ENCODE measurements around the gene SDK1.
A peak's percentile ranks its signal among the peaks of the same experiment; 100 is the strongest.

SDK1 gene

DNA sequence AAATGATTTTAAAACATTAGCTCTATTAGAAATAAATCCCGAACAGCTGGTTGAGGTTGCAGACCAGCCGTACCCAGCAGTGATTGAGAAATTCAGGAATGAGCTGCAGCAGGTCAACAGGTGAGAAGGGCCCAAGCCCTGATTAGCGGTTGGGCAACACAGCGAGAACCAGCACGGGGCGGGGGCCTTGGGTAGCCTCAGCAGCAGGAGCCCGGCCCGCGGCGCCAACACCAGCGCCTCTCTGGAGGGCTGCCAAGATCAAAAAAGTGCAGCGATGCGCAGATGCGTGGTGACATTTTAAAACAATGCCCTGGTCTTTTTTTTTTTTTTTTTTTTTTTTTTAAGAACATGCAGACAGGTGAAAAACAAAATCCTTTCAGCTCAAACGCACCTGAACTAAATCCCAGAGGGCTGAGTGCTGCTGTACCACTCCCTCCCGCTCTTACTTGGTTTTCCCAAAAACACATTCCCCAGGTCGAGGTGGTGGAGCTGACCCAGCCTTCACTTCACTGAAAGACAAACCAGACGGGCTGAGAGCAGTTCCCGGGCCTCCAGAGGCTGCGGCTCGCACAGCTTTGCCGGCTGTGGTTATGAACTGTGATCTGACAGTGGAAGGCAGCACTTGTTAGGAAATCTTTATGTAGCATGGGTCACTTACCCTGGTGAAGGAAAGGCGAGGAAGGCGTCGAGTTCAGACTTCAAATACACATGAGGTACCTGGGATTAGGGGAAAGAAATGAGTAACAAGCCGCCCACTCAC is 579.4 kb downstream of the SDK1 start:
- H4K91ac ChIP-seq (ENCODE audit: low read length): no peak overlapping the region
- H3K14ac ChIP-seq (ENCODE audit: low read length in 2 of 2): no peak overlapping the region
- no peak overlapping the region for H3K23ac ChIP-seq (ENCODE audit: low read length in 2 of 2)
- no peak overlapping the region for H2AFZ ChIP-seq (ENCODE audit: low read depth, low read length)
- H3K9me3 ChIP-seq (ENCODE audit: control insufficient read depth, low read length): no peaks in the 10 kb centered on the region
- no peaks in the 10 kb centered on the region for H3K27me3 ChIP-seq (ENCODE audit: control insufficient read depth in 1 of 2, insufficient read depth in 1 of 2, low read length in 2 of 2)
- no peaks in the 10 kb centered on the region for H3K36me3 ChIP-seq (ENCODE audit: control insufficient read depth in 1 of 2, insufficient read depth in 2 of 2, low read depth in 1 of 2, low read length in 2 of 2)
- no peak overlapping the region for H2BK120ac ChIP-seq (ENCODE audit: low read depth, low read length)
- H2BK15ac ChIP-seq (ENCODE audit: low read depth, poor library complexity, severe bottlenecking): no peak overlapping the region
- no peak overlapping the region for H3K4ac ChIP-seq (ENCODE audit: low read depth in 1 of 2, low read length in 2 of 2)
- H3K9ac ChIP-seq (ENCODE audit: low read length): no peak overlapping the region
- H3K18ac ChIP-seq (ENCODE audit: low read depth in 1 of 2, low read length in 2 of 2): no peak overlapping the region
- 89% methylated on average over 22 of the region's 26 CpGs for WGBS
- H3K4me1 ChIP-seq (ENCODE audit: control insufficient read depth, insufficient read depth, low read depth, low read length): no peaks in the 10 kb centered on the region
- H2BK12ac ChIP-seq (ENCODE audit: low read length in 2 of 2): no peak overlapping the region
- H2AK5ac ChIP-seq (ENCODE audit: low read length, severe bottlenecking): no peak overlapping the region
- no peaks in the 10 kb centered on the region for H3K79me1 ChIP-seq (replicated peaks; ENCODE audit: low read length, poor library complexity, severe bottlenecking)
- no peak for DNase-seq
- no peak overlapping the region for H2BK5ac ChIP-seq (ENCODE audit: low read depth, low read length, poor library complexity, severe bottlenecking)
- H4K8ac ChIP-seq (ENCODE audit: low read length): no peak overlapping the region
- H3K27ac ChIP-seq (ENCODE audit: low read length, poor library complexity, severe bottlenecking): no peak overlapping the region
- H3K4me2 ChIP-seq (ENCODE audit: low read length, poor library complexity, severe bottlenecking): no peak overlapping the region
- no peak overlapping the region for H3K4me3 ChIP-seq (ENCODE audit: insufficient read depth in 1 of 2, low read depth in 1 of 2, low read length in 2 of 2)

DNA sequence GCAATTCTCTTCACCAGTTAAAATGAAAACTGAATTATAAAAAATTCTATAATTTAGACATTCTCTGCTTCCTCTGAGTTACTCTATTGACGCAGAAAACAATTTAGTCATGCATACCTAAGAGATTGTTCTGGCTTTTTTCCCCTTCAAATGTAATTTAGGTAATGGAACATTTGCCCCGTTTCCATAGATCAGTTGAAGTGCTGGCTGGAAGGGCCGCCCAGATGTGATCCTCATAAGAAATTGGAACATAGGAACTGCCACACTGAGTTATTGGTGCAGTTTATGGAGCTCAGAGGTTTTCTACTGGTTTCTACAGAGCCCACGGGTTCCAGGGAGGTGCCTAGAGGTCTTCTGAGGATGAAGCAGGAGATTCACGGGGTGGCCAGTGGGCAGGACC is 581.7 kb downstream of the SDK1 start:
- H3K4me3 ChIP-seq (ENCODE audit: insufficient read depth in 1 of 2, low read depth in 1 of 2, low read length in 2 of 2): no peak overlapping the region
- no peaks in the 10 kb centered on the region for H3K36me3 ChIP-seq (ENCODE audit: control insufficient read depth in 1 of 2, insufficient read depth in 2 of 2, low read depth in 1 of 2, low read length in 2 of 2)
- no peak overlapping the region for H3K4me2 ChIP-seq (ENCODE audit: low read length, poor library complexity, severe bottlenecking)
- H3K27me3 ChIP-seq (ENCODE audit: control insufficient read depth in 1 of 2, insufficient read depth in 1 of 2, low read length in 2 of 2): no peaks in the 10 kb centered on the region
- no peaks in the 10 kb centered on the region for H3K9me3 ChIP-seq (ENCODE audit: control insufficient read depth, low read length)
- 94% methylated on average over 5 of the region's 5 CpGs for WGBS
- no peak overlapping the region for H2BK120ac ChIP-seq (ENCODE audit: low read depth, low read length)
- no peak overlapping the region for H3K14ac ChIP-seq (ENCODE audit: low read length in 2 of 2)
- no peak overlapping the region for H4K91ac ChIP-seq (ENCODE audit: low read length)
- no peaks in the 10 kb centered on the region for H3K4me1 ChIP-seq (ENCODE audit: control insufficient read depth, insufficient read depth, low read depth, low read length)
- H2BK12ac ChIP-seq (ENCODE audit: low read length in 2 of 2): no peak overlapping the region
- no peak for DNase-seq
- H2AFZ ChIP-seq (ENCODE audit: low read depth, low read length): no peak overlapping the region
- H2BK15ac ChIP-seq (ENCODE audit: low read depth, poor library complexity, severe bottlenecking): no peak overlapping the region
- H2AK5ac ChIP-seq (ENCODE audit: low read length, severe bottlenecking): no peak overlapping the region
- no peak overlapping the region for H3K27ac ChIP-seq (ENCODE audit: low read length, poor library complexity, severe bottlenecking)
- H3K4ac ChIP-seq (ENCODE audit: low read depth in 1 of 2, low read length in 2 of 2): no peak overlapping the region
- H3K23ac ChIP-seq (ENCODE audit: low read length in 2 of 2): no peak overlapping the region
- H3K18ac ChIP-seq (ENCODE audit: low read depth in 1 of 2, low read length in 2 of 2): no peak overlapping the region
- no peaks in the 10 kb centered on the region for H3K79me1 ChIP-seq (replicated peaks; ENCODE audit: low read length, poor library complexity, severe bottlenecking)
- no peak overlapping the region for H4K8ac ChIP-seq (ENCODE audit: low read length)
- no peak overlapping the region for H3K9ac ChIP-seq (ENCODE audit: low read length)
- no peak overlapping the region for H2BK5ac ChIP-seq (ENCODE audit: low read depth, low read length, poor library complexity, severe bottlenecking)

DNA sequence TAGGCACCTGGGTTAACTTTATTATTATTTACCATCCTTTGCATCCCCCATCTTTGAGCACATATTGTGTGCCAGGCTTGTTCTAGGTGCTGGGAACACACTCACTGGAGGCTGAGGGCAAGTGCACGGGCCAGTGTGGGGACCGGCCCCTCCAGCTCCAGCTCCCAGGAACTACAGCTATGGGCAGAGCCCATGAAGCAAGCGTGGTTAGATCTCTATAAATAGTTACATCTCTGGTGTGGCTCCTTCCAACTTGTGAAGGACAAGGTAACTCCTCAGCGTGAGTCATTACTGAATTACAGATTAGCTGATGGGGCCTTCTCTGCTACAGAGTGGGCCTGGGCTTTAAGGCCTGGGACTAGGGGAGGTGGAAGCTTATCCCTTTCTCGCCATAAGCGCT is 583.5 kb downstream of the SDK1 start:
- Histone ChIP-seq H3K4me2 (ENCODE audit: low read length, poor library complexity, severe bottlenecking) (no peak overlapping the region), H3K27ac (ENCODE audit: low read length, poor library complexity, severe bottlenecking) (no peak overlapping the region), H3K79me1 (replicated peaks; ENCODE audit: low read length, poor library complexity, severe bottlenecking) (no peaks in the 10 kb centered on the region), H3K23ac (ENCODE audit: low read length in 2 of 2) (no peak overlapping the region), H2AFZ (ENCODE audit: low read depth, low read length) (no peak overlapping the region), H3K4me1 (ENCODE audit: control insufficient read depth, insufficient read depth, low read depth, low read length) (no peaks in the 10 kb centered on the region), H3K27me3 (ENCODE audit: control insufficient read depth in 1 of 2, insufficient read depth in 1 of 2, low read length in 2 of 2) (no peaks in the 10 kb centered on the region), H3K36me3 (ENCODE audit: control insufficient read depth in 1 of 2, insufficient read depth in 2 of 2, low read depth in 1 of 2, low read length in 2 of 2) (no peaks in the 10 kb centered on the region), H3K9ac (ENCODE audit: low read length) (no peak overlapping the region), H3K14ac (ENCODE audit: low read length in 2 of 2) (no peak overlapping the region), H2BK5ac (ENCODE audit: low read depth, low read length, poor library complexity, severe bottlenecking) (no peak overlapping the region), H3K9me3 (ENCODE audit: control insufficient read depth, low read length) (no peaks in the 10 kb centered on the region), H3K4ac (ENCODE audit: low read depth in 1 of 2, low read length in 2 of 2) (no peak overlapping the region), H4K91ac (ENCODE audit: low read length) (no peak overlapping the region), H3K18ac (ENCODE audit: low read depth in 1 of 2, low read length in 2 of 2) (no peak overlapping the region), H2BK12ac (ENCODE audit: low read length in 2 of 2) (no peak overlapping the region), H2BK15ac (ENCODE audit: low read depth, poor library complexity, severe bottlenecking) (no peak overlapping the region), H4K8ac (ENCODE audit: low read length) (no peak overlapping the region), H3K4me3 (ENCODE audit: insufficient read depth in 1 of 2, low read depth in 1 of 2, low read length in 2 of 2) (no peak overlapping the region), H2AK5ac (ENCODE audit: low read length, severe bottlenecking) (no peak overlapping the region), H2BK120ac (ENCODE audit: low read depth, low read length) (no peak overlapping the region)
- no peak for DNase-seq
- WGBS: 90% methylated on average over 4 of the region's 6 CpGs

- no peaks in the 10 kb centered on the region for H3K79me1 ChIP-seq (replicated peaks; ENCODE audit: low read length, poor library complexity, severe bottlenecking)
- no peak overlapping the region for H2AFZ ChIP-seq (ENCODE audit: low read depth, low read length)
- no peak overlapping the region for H3K18ac ChIP-seq (ENCODE audit: low read depth in 1 of 2, low read length in 2 of 2)
Observed at GRCh38 chr7:3887096-3887690, 586.1 kb downstream of the SDK1 start.

More at GRCh38 chr7:3887096-3887690, 586.1 kb downstream of the SDK1 start:
- peak; percentile 25 for DNase-seq
- Histone ChIP-seq H3K27ac (ENCODE audit: low read length, poor library complexity, severe bottlenecking) (no peak overlapping the region), H3K4me1 (ENCODE audit: control insufficient read depth, insufficient read depth, low read depth, low read length) (no peaks in the 10 kb centered on the region), H2AK5ac (ENCODE audit: low read length, severe bottlenecking) (no peak overlapping the region), H3K23ac (ENCODE audit: low read length in 2 of 2) (no peak overlapping the region), H3K36me3 (ENCODE audit: control insufficient read depth in 1 of 2, insufficient read depth in 2 of 2, low read depth in 1 of 2, low read length in 2 of 2) (no peaks in the 10 kb centered on the region), H3K4me3 (ENCODE audit: insufficient read depth in 1 of 2, low read depth in 1 of 2, low read length in 2 of 2) (no peak overlapping the region), H3K4me2 (ENCODE audit: low read length, poor library complexity, severe bottlenecking) (no peak overlapping the region), H2BK12ac (ENCODE audit: low read length in 2 of 2) (no peak overlapping the region), H4K8ac (ENCODE audit: low read length) (no peak overlapping the region), H2BK120ac (ENCODE audit: low read depth, low read length) (no peak overlapping the region), H3K9me3 (ENCODE audit: control insufficient read depth, low read length) (no peaks in the 10 kb centered on the region), H2BK15ac (ENCODE audit: low read depth, poor library complexity, severe bottlenecking) (no peak overlapping the region), H3K4ac (ENCODE audit: low read depth in 1 of 2, low read length in 2 of 2) (no peak overlapping the region), H4K91ac (ENCODE audit: low read length) (no peak overlapping the region), H3K14ac (ENCODE audit: low read length in 2 of 2) (no peak overlapping the region), H3K27me3 (ENCODE audit: control insufficient read depth in 1 of 2, insufficient read depth in 1 of 2, low read length in 2 of 2) (no peaks in the 10 kb centered on the region), H3K9ac (ENCODE audit: low read length) (peak overlapping the region; percentile 55), H2BK5ac (ENCODE audit: low read depth, low read length, poor library complexity, severe bottlenecking) (no peak overlapping the region)
- WGBS: 90% methylated on average over 4 of the region's 4 CpGs

Measured in mesenchymal stem cell (in vitro differentiated cells and primary cell).